ENCODE measurements around the gene ORAI3. TPM values are rescaled to one million over a fixed set of nuclear protein-coding genes. Genes with fewer than 3 reads are reported as not detected.
A peak's percentile ranks its signal among the peaks of the same experiment; 100 is the strongest.

Gene ORAI3
- total and polyA plus RNA-seq, 2 of the 13 experiments (the other 11 are each of a cell fraction or from before 2014, with no cell fraction given) = 11.4 to 32.0 TPM

- no peak; the same call in 1 of the 2 replicates for TF ChIP-seq BATF2 (CRISPR knock-in tag; IDR thresholded peaks at IDR 0.05)
- TF ChIP-seq SNAI1 (CRISPR knock-in tag; IDR thresholded peaks at IDR 0.05; ENCODE audit: borderline replicate concordance) = no peak
- no peak for TF ChIP-seq STAG1 (CRISPR knock-in tag; IDR thresholded peaks at IDR 0.05)
- TF ChIP-seq ZNF326 (CRISPR knock-in tag; IDR thresholded peaks at IDR 0.05; ENCODE audit: borderline replicate concordance) = no peak
- no peak for TF ChIP-seq ZNF17 (CRISPR knock-in tag; IDR thresholded peaks at IDR 0.05)
- peak; percentile 75 for TF ChIP-seq PHF5A (CRISPR knock-in tag; IDR thresholded peaks at IDR 0.05; ENCODE audit: low read depth, unreplicated experiment)
- TF ChIP-seq MTA1 (CRISPR knock-in tag; IDR thresholded peaks at IDR 0.05; ENCODE audit: borderline replicate concordance) = no peak
- no peak for TF ChIP-seq TIGD3 (CRISPR knock-in tag; IDR thresholded peaks at IDR 0.05; ENCODE audit: borderline replicate concordance)
- no peak for TF ChIP-seq PTBP1 (IDR thresholded peaks at IDR 0.05; ENCODE audit: low read depth, low read length, poor library complexity, severe bottlenecking)
- no peak; the same call in 1 of the 2 replicates for TF ChIP-seq ZNF83 (CRISPR knock-in tag; IDR thresholded peaks at IDR 0.05; ENCODE audit: borderline replicate concordance)
- TF ChIP-seq ZNF605 (CRISPR knock-in tag; IDR thresholded peaks at IDR 0.05) = no peak
- TF ChIP-seq BORCS8-MEF2B (CRISPR knock-in tag; IDR thresholded peaks at IDR 0.05) = no peak
- TF ChIP-seq ZNF709 (CRISPR knock-in tag; IDR thresholded peaks at IDR 0.05) = no peak
- 0 out of 2 replicates have a peak, but pooled peaks have one; percentile 35 for TF ChIP-seq SMAD3 (CRISPR knock-in tag; IDR thresholded peaks at IDR 0.05)
- no peak for TF ChIP-seq BCLAF1 (IDR thresholded peaks at IDR 0.05)
- no peak for TF ChIP-seq MAZ (IDR thresholded peaks at IDR 0.05; ENCODE audit: borderline replicate concordance, low read depth, low read length)
- TF ChIP-seq MAZ (CRISPR knock-in tag; IDR thresholded peaks at IDR 0.05; ENCODE audit: low read depth) = no peak
- no peak for TF ChIP-seq EEA1 (CRISPR knock-in tag; IDR thresholded peaks at IDR 0.05; ENCODE audit: borderline replicate concordance)
- 0 out of 2 replicates have a peak, but pooled peaks have one; percentile 53 for TF ChIP-seq ZFP37 (CRISPR knock-in tag; IDR thresholded peaks at IDR 0.05; ENCODE audit: borderline replicate concordance)
- TF ChIP-seq ZNF431 (CRISPR knock-in tag; IDR thresholded peaks at IDR 0.05; ENCODE audit: borderline replicate concordance, low read depth) = no peak
- no peak for TF ChIP-seq SOX6 (IDR thresholded peaks at IDR 0.05)
- TF ChIP-seq SOX6 (CRISPR knock-in tag; IDR thresholded peaks at IDR 0.05) = no peak; the same call in 1 of the 2 replicates
- TF ChIP-seq CHD2 (IDR thresholded peaks at IDR 0.05; ENCODE audit: low read depth, low read length) = no peak
- TF ChIP-seq TCF7 (IDR thresholded peaks at IDR 0.05; ENCODE audit: low read depth) = no peak
- no peak for TF ChIP-seq SRSF4 (IDR thresholded peaks at IDR 0.05; ENCODE audit: low read depth, low read length, poor library complexity, severe bottlenecking)
- TF ChIP-seq GPN1 (CRISPR knock-in tag; IDR thresholded peaks at IDR 0.05; ENCODE audit: borderline replicate concordance) = no peak
- TF ChIP-seq RFXANK (CRISPR knock-in tag; IDR thresholded peaks at IDR 0.05) = peak; percentile 12; the same call in 1 of the 2 replicates
Observed at GRCh38 chr16:30956601-30957455, 8.0 kb downstream of the ORAI3 start (continued).
